Measurements from ENCODE around the gene ATRNL1. TPM values are rescaled to one million over a fixed set of nuclear protein-coding genes. Genes with fewer than 3 reads are reported as not detected.

Gene ATRNL1
- total RNA-seq, 1 experiment from 2014 or later, result 28.7 TPM

DNA sequence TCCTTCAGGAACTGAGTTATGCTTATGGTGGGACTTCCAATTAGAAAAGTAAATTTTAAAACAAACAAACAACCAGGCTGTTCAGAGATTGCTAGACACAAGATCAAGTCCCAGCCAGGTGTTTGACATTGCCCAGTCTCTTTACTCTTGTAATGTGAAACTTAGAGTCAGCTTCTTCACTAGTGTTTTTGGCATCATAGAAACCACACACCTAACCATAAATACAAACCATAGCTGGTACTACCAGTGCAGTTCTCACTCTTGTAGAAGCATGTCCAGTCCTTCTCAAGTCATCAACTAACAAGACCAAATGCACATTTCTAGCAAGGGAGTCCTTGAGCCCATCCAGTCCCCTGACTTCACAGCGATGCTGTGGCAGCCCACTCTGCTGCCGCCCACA lies 839.9 kb downstream of the ATRNL1 start:
- H3K27ac Mint-ChIP-seq, result no peak overlapping the region
- no peak overlapping the region for H3K4me3 Mint-ChIP-seq
- POLR2A ChIA-PET, result no interaction called here
- H3K36me3 Mint-ChIP-seq, result no peaks in the 10 kb centered on the region
- TF ChIP-seq, protein P1, sequence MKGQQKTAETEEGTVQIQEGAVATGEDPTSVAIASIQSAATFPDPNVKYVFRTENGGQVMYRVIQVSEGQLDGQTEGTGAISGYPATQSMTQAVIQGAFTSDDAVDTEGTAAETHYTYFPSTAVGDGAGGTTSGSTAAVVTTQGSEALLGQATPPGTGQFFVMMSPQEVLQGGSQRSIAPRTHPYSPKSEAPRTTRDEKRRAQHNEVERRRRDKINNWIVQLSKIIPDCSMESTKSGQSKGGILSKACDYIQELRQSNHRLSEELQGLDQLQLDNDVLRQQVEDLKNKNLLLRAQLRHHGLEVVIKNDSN (CRISPR knock-in tag; IDR thresholded peaks at IDR 0.05), result no peak
- TF ChIP-seq PRRX2 (CRISPR knock-in tag; IDR thresholded peaks at IDR 0.05) (no peak), TP53 (CRISPR knock-in tag; IDR thresholded peaks at IDR 0.05) (no peak), ZBTB21 (CRISPR knock-in tag; IDR thresholded peaks at IDR 0.05; ENCODE audit: borderline replicate concordance) (no peak), TEAD4 (CRISPR knock-in tag; IDR thresholded peaks at IDR 0.05) (no peak), ELF4 (CRISPR knock-in tag; IDR thresholded peaks at IDR 0.05; ENCODE audit: low read depth) (no peak), ZSCAN18 (CRISPR knock-in tag; IDR thresholded peaks at IDR 0.05) (no peak), ATF6 (CRISPR knock-in tag; IDR thresholded peaks at IDR 0.05) (no peak)
- TF ChIP-seq, protein P2, sequence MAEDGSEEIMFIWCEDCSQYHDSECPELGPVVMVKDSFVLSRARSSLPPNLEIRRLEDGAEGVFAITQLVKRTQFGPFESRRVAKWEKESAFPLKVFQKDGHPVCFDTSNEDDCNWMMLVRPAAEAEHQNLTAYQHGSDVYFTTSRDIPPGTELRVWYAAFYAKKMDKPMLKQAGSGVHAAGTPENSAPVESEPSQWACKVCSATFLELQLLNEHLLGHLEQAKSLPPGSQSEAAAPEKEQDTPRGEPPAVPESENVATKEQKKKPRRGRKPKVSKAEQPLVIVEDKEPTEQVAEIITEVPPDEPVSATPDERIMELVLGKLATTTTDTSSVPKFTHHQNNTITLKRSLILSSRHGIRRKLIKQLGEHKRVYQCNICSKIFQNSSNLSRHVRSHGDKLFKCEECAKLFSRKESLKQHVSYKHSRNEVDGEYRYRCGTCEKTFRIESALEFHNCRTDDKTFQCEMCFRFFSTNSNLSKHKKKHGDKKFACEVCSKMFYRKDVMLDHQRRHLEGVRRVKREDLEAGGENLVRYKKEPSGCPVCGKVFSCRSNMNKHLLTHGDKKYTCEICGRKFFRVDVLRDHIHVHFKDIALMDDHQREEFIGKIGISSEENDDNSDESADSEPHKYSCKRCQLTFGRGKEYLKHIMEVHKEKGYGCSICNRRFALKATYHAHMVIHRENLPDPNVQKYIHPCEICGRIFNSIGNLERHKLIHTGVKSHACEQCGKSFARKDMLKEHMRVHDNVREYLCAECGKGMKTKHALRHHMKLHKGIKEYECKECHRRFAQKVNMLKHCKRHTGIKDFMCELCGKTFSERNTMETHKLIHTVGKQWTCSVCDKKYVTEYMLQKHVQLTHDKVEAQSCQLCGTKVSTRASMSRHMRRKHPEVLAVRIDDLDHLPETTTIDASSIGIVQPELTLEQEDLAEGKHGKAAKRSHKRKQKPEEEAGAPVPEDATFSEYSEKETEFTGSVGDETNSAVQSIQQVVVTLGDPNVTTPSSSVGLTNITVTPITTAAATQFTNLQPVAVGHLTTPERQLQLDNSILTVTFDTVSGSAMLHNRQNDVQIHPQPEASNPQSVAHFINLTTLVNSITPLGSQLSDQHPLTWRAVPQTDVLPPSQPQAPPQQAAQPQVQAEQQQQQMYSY (CRISPR knock-in tag; IDR thresholded peaks at IDR 0.05), result no peak
- TF ChIP-seq, protein P3, sequence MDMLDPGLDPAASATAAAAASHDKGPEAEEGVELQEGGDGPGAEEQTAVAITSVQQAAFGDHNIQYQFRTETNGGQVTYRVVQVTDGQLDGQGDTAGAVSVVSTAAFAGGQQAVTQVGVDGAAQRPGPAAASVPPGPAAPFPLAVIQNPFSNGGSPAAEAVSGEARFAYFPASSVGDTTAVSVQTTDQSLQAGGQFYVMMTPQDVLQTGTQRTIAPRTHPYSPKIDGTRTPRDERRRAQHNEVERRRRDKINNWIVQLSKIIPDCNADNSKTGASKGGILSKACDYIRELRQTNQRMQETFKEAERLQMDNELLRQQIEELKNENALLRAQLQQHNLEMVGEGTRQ (CRISPR knock-in tag; IDR thresholded peaks at IDR 0.05), result no peak
- TF ChIP-seq, protein P4, sequence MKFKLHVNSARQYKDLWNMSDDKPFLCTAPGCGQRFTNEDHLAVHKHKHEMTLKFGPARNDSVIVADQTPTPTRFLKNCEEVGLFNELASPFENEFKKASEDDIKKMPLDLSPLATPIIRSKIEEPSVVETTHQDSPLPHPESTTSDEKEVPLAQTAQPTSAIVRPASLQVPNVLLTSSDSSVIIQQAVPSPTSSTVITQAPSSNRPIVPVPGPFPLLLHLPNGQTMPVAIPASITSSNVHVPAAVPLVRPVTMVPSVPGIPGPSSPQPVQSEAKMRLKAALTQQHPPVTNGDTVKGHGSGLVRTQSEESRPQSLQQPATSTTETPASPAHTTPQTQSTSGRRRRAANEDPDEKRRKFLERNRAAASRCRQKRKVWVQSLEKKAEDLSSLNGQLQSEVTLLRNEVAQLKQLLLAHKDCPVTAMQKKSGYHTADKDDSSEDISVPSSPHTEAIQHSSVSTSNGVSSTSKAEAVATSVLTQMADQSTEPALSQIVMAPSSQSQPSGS (CRISPR knock-in tag; IDR thresholded peaks at IDR 0.05; ENCODE audit: borderline replicate concordance, low read depth), result no peak
- no peaks in the 10 kb centered on the region for H3K27me3 Mint-ChIP-seq (ENCODE audit: low read depth)
- ATAC-seq (no peak), DNase-seq (ENCODE audit: low spot score) (no peak)
- no peaks in the 10 kb centered on the region for H3K9me3 Mint-ChIP-seq
- CTCF ChIA-PET, result no interaction called here
- peaks cover 7% of the 10 kb centered on the region for H3K4me1 Mint-ChIP-seq

- ATAC-seq, result no peak
- POLR2A ChIA-PET, result no interaction called here
- Mint-ChIP-seq H3K4me1 (peaks cover 7% of the 10 kb centered on the region), H3K36me3 (no peaks in the 10 kb centered on the region), H3K27me3 (ENCODE audit: low read depth) (no peaks in the 10 kb centered on the region), H3K27ac (no peak overlapping the region), H3K4me3 (no peak overlapping the region), H3K9me3 (peaks cover 4% of the 10 kb centered on the region; the same call in 1 of the 2 replicates)
- CTCF ChIA-PET, result interaction anchor here (0.6 to 0.8 kb wide), 2 partner anchors 12 to 18 kb away, joined by 3 to 4 read pairs; no protein-coding TSS in a partner anchor
- DNase-seq (ENCODE audit: low spot score), result no peak
- TF ChIP-seq, protein P5, sequence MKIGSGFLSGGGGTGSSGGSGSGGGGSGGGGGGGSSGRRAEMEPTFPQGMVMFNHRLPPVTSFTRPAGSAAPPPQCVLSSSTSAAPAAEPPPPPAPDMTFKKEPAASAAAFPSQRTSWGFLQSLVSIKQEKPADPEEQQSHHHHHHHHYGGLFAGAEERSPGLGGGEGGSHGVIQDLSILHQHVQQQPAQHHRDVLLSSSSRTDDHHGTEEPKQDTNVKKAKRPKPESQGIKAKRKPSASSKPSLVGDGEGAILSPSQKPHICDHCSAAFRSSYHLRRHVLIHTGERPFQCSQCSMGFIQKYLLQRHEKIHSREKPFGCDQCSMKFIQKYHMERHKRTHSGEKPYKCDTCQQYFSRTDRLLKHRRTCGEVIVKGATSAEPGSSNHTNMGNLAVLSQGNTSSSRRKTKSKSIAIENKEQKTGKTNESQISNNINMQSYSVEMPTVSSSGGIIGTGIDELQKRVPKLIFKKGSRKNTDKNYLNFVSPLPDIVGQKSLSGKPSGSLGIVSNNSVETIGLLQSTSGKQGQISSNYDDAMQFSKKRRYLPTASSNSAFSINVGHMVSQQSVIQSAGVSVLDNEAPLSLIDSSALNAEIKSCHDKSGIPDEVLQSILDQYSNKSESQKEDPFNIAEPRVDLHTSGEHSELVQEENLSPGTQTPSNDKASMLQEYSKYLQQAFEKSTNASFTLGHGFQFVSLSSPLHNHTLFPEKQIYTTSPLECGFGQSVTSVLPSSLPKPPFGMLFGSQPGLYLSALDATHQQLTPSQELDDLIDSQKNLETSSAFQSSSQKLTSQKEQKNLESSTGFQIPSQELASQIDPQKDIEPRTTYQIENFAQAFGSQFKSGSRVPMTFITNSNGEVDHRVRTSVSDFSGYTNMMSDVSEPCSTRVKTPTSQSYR (CRISPR knock-in tag; IDR thresholded peaks at IDR 0.05), result no peak
- no peak for TF ChIP-seq NFATC4 (CRISPR knock-in tag; IDR thresholded peaks at IDR 0.05)
- TF ChIP-seq ZBTB21 (CRISPR knock-in tag; IDR thresholded peaks at IDR 0.05; ENCODE audit: borderline replicate concordance), result no peak
- TF ChIP-seq OVOL2 (CRISPR knock-in tag; IDR thresholded peaks at IDR 0.05; ENCODE audit: borderline replicate concordance), result no peak
- TF ChIP-seq, protein P6, sequence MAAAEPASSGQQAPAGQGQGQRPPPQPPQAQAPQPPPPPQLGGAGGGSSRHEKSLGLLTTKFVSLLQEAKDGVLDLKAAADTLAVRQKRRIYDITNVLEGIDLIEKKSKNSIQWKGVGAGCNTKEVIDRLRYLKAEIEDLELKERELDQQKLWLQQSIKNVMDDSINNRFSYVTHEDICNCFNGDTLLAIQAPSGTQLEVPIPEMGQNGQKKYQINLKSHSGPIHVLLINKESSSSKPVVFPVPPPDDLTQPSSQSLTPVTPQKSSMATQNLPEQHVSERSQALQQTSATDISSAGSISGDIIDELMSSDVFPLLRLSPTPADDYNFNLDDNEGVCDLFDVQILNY (CRISPR knock-in tag; IDR thresholded peaks at IDR 0.05), result no peak
- TF ChIP-seq SMAD3 (CRISPR knock-in tag; IDR thresholded peaks at IDR 0.05; ENCODE audit: borderline replicate concordance), result no peak
These were observed 842.6 kb downstream of the ATRNL1 start for GRCh38 chr10:115935731-115936130.
